ENCODE measurements around the gene SLC38A10. TPM values are rescaled to one million over a fixed set of nuclear protein-coding genes. Genes with fewer than 3 reads are reported as not detected.
A peak's percentile ranks its signal among the peaks of the same experiment; 100 is the strongest.

SLC38A10 gene
- polyA plus RNA-seq, 1 donor (not counting 4 experiments of a cell fraction or from before 2014, with no cell fraction given), result 16.8 TPM

GRCh38 chr17:81298325-81298990 lies 3.4 kb upstream of the SLC38A10 start:
- DNase-seq (ENCODE audit: low read depth, low spot score) (no peak), FAIRE-seq (no peak)
- Histone ChIP-seq H3K9me1 (ENCODE audit: control insufficient read depth, extremely low read depth, insufficient read depth, low read length) (peaks cover 3% of the 10 kb centered on the region), H3K27me3 (ENCODE audit: control insufficient read depth, extremely low read depth, insufficient read depth, low read length) (peaks cover 6% of the 10 kb centered on the region), H3K9me3 (ENCODE audit: control insufficient read depth, low read depth, low read length) (no peaks in the 10 kb centered on the region), H3K36me3 (ENCODE audit: control insufficient read depth in 2 of 2, extremely low read depth in 1 of 2, insufficient read depth in 2 of 2, low read length in 2 of 2) (no peaks in the 10 kb centered on the region), H3K9ac (ENCODE audit: control insufficient read depth, extremely low read depth, insufficient read depth, low read length) (no peak overlapping the region), H4K20me1 (ENCODE audit: control insufficient read depth, extremely low read depth, insufficient read depth, low read length) (peaks cover 2% of the 10 kb centered on the region), H3K79me2 (ENCODE audit: control insufficient read depth, insufficient read depth, low read length) (peaks cover 7% of the 10 kb centered on the region), H3K27ac (ENCODE audit: control insufficient read depth, insufficient read depth, low read length) (no peak overlapping the region), H2AFZ (ENCODE audit: control insufficient read depth, low read length) (peak overlapping the region; percentile 27), H3K4me1 (ENCODE audit: control insufficient read depth, extremely low read depth, insufficient read depth, low read length) (peaks cover 17% of the 10 kb centered on the region), H3K4me3 (ENCODE audit: control insufficient read depth in 2 of 3, extremely low read depth in 1 of 3, insufficient read depth in 2 of 3, low read depth in 1 of 3, low read length in 3 of 3) (no peak overlapping the region), H3K4me2 (ENCODE audit: control insufficient read depth, extremely low read depth, insufficient read depth, low read depth, low read length) (no peak overlapping the region)
- TF ChIP-seq EZH2 (IDR thresholded peaks at IDR 0.05; ENCODE audit: low read length) (no peak), CTCF (optimal IDR thresholded peaks at IDR 0.05 in 1 of 3, IDR thresholded peaks at IDR 0.05 in 1 of 3, conservative IDR thresholded peaks at IDR 0.05 in 1 of 3; ENCODE audit: extremely low read depth in 1 of 3, insufficient read depth in 2 of 3, low read length in 3 of 3) (no peak)
- dilution Hi-C loops (cut with MboI; ENCODE audit: extremely low pct_ligation_motif_present, low sequenced_read_pairs), result no loop called here

GRCh38 chr17:81295676-81296381 lies 722 bp upstream of the SLC38A10 start:
- peak overlapping the region; percentile 89 for H3K9ac ChIP-seq (ENCODE audit: control insufficient read depth, extremely low read depth, insufficient read depth, low read length)
- H3K79me2 ChIP-seq (ENCODE audit: control insufficient read depth, insufficient read depth, low read length), result peaks cover 23% of the 10 kb centered on the region
- dilution Hi-C loops (cut with MboI; ENCODE audit: extremely low pct_ligation_motif_present, low sequenced_read_pairs), result no loop called here
- H3K27ac ChIP-seq (ENCODE audit: control insufficient read depth, insufficient read depth, low read length), result peak overlapping the region; percentile 86
- H3K36me3 ChIP-seq (ENCODE audit: control insufficient read depth in 2 of 2, extremely low read depth in 1 of 2, insufficient read depth in 2 of 2, low read length in 2 of 2), result no peaks in the 10 kb centered on the region
- H2AFZ ChIP-seq (ENCODE audit: control insufficient read depth, low read length), result peak overlapping the region; percentile 94
- H4K20me1 ChIP-seq (ENCODE audit: control insufficient read depth, extremely low read depth, insufficient read depth, low read length), result peaks cover 3% of the 10 kb centered on the region
- no peaks in the 10 kb centered on the region for H3K9me3 ChIP-seq (ENCODE audit: control insufficient read depth, low read depth, low read length)
- no peaks in the 10 kb centered on the region for H3K27me3 ChIP-seq (ENCODE audit: control insufficient read depth, extremely low read depth, insufficient read depth, low read length)
- H3K4me1 ChIP-seq (ENCODE audit: control insufficient read depth, extremely low read depth, insufficient read depth, low read length), result peaks cover 15% of the 10 kb centered on the region
- H3K9me1 ChIP-seq (ENCODE audit: control insufficient read depth, extremely low read depth, insufficient read depth, low read length), result peaks cover 3% of the 10 kb centered on the region
- TF ChIP-seq CTCF (optimal IDR thresholded peaks at IDR 0.05 in 1 of 3, IDR thresholded peaks at IDR 0.05 in 1 of 3, conservative IDR thresholded peaks at IDR 0.05 in 1 of 3; ENCODE audit: extremely low read depth in 1 of 3, insufficient read depth in 2 of 3, low read length in 3 of 3) (peak; percentile 53 to 65 (median 60)), EZH2 (IDR thresholded peaks at IDR 0.05; ENCODE audit: low read length) (no peak)
- H3K4me2 ChIP-seq (ENCODE audit: control insufficient read depth, extremely low read depth, insufficient read depth, low read depth, low read length), result peak overlapping the region; percentile 79
- DNase-seq (ENCODE audit: low read depth, low spot score), result no peak
- peak overlapping the region; percentile 89 to 95 (median 89) for H3K4me3 ChIP-seq (ENCODE audit: control insufficient read depth in 2 of 3, extremely low read depth in 1 of 3, insufficient read depth in 2 of 3, low read depth in 1 of 3, low read length in 3 of 3)
- FAIRE-seq, result no peak
